NB4 (cell line): ENCODE results near the gene MAT2B.

Source experiments
- CTCF ChIP-seq: IDR thresholded peaks from one replicate; pipeline ENCODE4 v1.5.1; 2012; ENCODE audit warnings: low read depth, low read length
- MYC ChIP-seq: IDR thresholded peaks from 2 replicates; pipeline ENCODE4 v1.6.1; 2011; ENCODE audit warnings: low read depth, low read length

GRCh38 chr5:163459819-163460561 lies 45.4 kb upstream of the MAT2B start, which contains the start of gene NUDCD2:
- TF ChIP-seq CTCF (no peak), MYC (peak; percentile 83)
